ENCODE results near the gene DEFB115.
"Not testable (repeated sequence)": the region's sequence is repeated elsewhere in the genome, so short reads cannot be mapped to it uniquely, and the experiment has no call there.

The DEFB115 gene

GRCh38 chr20:31257364-31257763 lies at the start of gene DEFB115:
Gene DEFB115, plus strand, starts transcription at chr20:31257664. Its CDS starts 0 bp downstream, at chr20:31257664.
- no peak for DNase-seq (ENCODE audit: low read depth)

GRCh38 chr20:31236953-31237352 lies 20.5 kb upstream of the DEFB115 start:
- DNase-seq (ENCODE audit: low read depth), result no peak

- no peak for DNase-seq (ENCODE audit: low read depth)
Observed at GRCh38 chr20:31237763-31238162, 19.7 kb upstream of the DEFB115 start.

GRCh38 chr20:31239139-31239538 lies 18.3 kb upstream of the DEFB115 start:
- DNase-seq (ENCODE audit: low read depth), result no peak

GRCh38 chr20:31256959-31257358 lies 505 bp upstream of the DEFB115 start:
- DNase-seq (ENCODE audit: low read depth), result no peak

- DNase-seq (ENCODE audit: low read depth), result no peak
Observed at GRCh38 chr20:31260326-31260932, 3.0 kb downstream of the DEFB115 start.

GRCh38 chr20:31274441-31274840 lies 17.0 kb downstream of the DEFB115 start:
- DNase-seq (ENCODE audit: low read depth), result no peak

GRCh38 chr20:31278178-31278577 lies 20.7 kb downstream of the DEFB115 start:
- no peak for DNase-seq (ENCODE audit: low read depth)

- DNase-seq (ENCODE audit: low read depth), result not testable (repeated sequence)
Observed at GRCh38 chr20:31284964-31285363, 27.5 kb downstream of the DEFB115 start.

- no peak for DNase-seq (ENCODE audit: low read depth)
Observed at GRCh38 chr20:31308535-31309162, 51.2 kb downstream of the DEFB115 start, which contains the start of gene DEFB116. Gene DEFB116, minus strand, starts transcription at chr20:31308585. Its CDS starts 0 bp downstream, at chr20:31308585.

Data from iris pigment epithelial cell (primary cell).